Neural progenitor cell (in vitro differentiated cells): ENCODE measurements around the gene JAG1. TPM values are rescaled to one million over a fixed set of nuclear protein-coding genes. Genes with fewer than 3 reads are reported as not detected.
A peak's percentile ranks its signal among the peaks of the same experiment; 100 is the strongest.

ENCODE experiments used
- DNase-seq: peaks from one replicate; pipeline ENCODE4 v3.0.0-alpha.2; 2016; ENCODE audit warnings: low spot score
- H2AFZ ChIP-seq: fragments of 200-600 bp; sonication (generic); replicated peaks from 2 replicates; pipeline ENCODE4 v1.6.1; 2016; ENCODE audit warnings: antibody characterized with exemption
- H3F3A ChIP-seq: fragments of 200-600 bp; sonication (generic); 2 replicates; pipeline ENCODE4 v1.6.1; 2016; ENCODE audit warnings: antibody characterized with exemption, low read depth
- H3K27ac ChIP-seq: fragments of 200-600 bp; sonication (generic); 2 replicates; pipeline ENCODE4 v1.5.1; 2016; ENCODE audit warnings: mild to moderate bottlenecking
- H3K27me3 ChIP-seq: fragments of 200-600 bp; sonication (generic); 2 replicates; pipeline ENCODE4 v1.6.1; 2016; ENCODE audit warnings: mild to moderate bottlenecking, moderate library complexity
- H3K36me3 ChIP-seq: fragments of 200-600 bp; sonication (generic); 2 replicates; pipeline ENCODE4 v1.5.1; 2016
- H3K4me1 ChIP-seq: fragments of 200-600 bp; sonication (generic); 2 replicates; pipeline ENCODE4 v1.6.1; 2016; ENCODE audit warnings: mixed run types
- H3K4me2 ChIP-seq: fragments of 200-600 bp; sonication (generic); 2 replicates; pipeline ENCODE4 v1.6.1; 2016
- H3K4me3 ChIP-seq: fragments of 200-600 bp; sonication (generic); 2 replicates; pipeline ENCODE4 v1.5.1; 2016
- H3K79me2 ChIP-seq: fragments of 200-600 bp; sonication (generic); 2 replicates; pipeline ENCODE4 v1.6.1; 2016; ENCODE audit warnings: low read depth
- H3K9ac ChIP-seq: fragments of 200-600 bp; sonication (generic); 2 replicates; pipeline ENCODE4 v1.6.1; 2016
- H3K9me3 ChIP-seq: fragments of 200-600 bp; sonication (generic); 2 replicates; pipeline ENCODE4 v1.5.1; 2016; ENCODE audit warnings: low read depth
- H4K20me1 ChIP-seq: fragments of 200-600 bp; sonication (generic); 2 replicates; pipeline ENCODE4 v1.6.1; 2016; ENCODE audit warnings: low read depth
- H3K27ac Mint-ChIP-seq: 3 replicates; pipeline ENCODE4 v1.8.0; 2021; ENCODE audit warnings: mixed read lengths
- H3K27me3 Mint-ChIP-seq: 2 replicates; pipeline ENCODE4 v1.8.0; 2022; ENCODE audit warnings: low read depth, mild to moderate bottlenecking, inconsistent platforms, moderate library complexity, mixed read lengths; ENCODE audit not compliant: insufficient read depth
- H3K36me3 Mint-ChIP-seq: 3 replicates; pipeline ENCODE4 v1.8.0; 2021; ENCODE audit warnings: mixed read lengths
- H3K4me1 Mint-ChIP-seq: 3 replicates; pipeline ENCODE4 v1.8.0; 2021; ENCODE audit warnings: mixed read lengths
- H3K4me3 Mint-ChIP-seq: 3 replicates; pipeline ENCODE4 v1.8.0; 2021; ENCODE audit warnings: mild to moderate bottlenecking, moderate library complexity, mixed read lengths
- H3K9me3 Mint-ChIP-seq: 3 replicates; pipeline ENCODE4 v1.8.0; 2020; ENCODE audit warnings: mixed read lengths
- EZH2 ChIP-seq: fragments of 200-600 bp; sonication (generic); IDR thresholded peaks from 2 replicates; pipeline ENCODE4 v1.6.1; 2017; ENCODE audit warnings: antibody characterized with exemption, mild to moderate bottlenecking, moderate library complexity
- EZH2phosphoT487 ChIP-seq: fragments of 200-600 bp; sonication (generic); IDR thresholded peaks from 2 replicates; pipeline ENCODE4 v1.6.1; 2017; ENCODE audit warnings: antibody characterized with exemption
- total RNA-seq: library from RNA; depleted of rRNA; stranded (reverse); fragments of >200 nt; gene quantifications from 2 replicates; pipeline ENCODE4 v1.2.3, GENCODE V29; 2015; ENCODE audit warnings: low replicate concordance
- TF ChIP-seq, protein P1 (sequence below): fragments of 200-600 bp; sonication (generic); IDR thresholded peaks from 2 replicates; pipeline ENCODE4 v1.5.1; 2017; ENCODE audit warnings: antibody characterized with exemption, mild to moderate bottlenecking

The JAG1 gene
- total RNA-seq, 1 donor from 2014 or later = 129 TPM

DNA sequence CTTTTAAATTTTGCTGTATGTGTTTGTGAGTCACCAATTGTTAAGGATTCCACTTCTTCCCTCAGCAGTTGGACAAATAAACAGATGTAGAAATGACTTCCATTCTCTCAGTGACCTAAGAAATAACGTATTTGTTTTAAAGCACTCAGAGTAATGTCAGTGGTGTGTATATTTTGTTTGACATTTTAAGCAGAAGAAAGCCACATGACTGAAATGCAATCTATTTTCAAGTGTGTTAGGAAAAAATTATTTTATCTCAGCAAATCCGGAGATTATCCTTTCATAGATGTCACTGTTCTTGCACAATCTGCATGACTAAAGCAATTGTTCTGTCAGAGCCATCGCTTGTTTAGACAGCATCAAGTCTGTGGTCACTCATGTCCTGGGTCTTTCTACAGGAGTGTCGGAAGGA is 77.1 kb downstream of the JAG1 start:
- peaks cover 15% of the 10 kb centered on the region for H3K4me1 ChIP-seq
- no peaks in the 10 kb centered on the region for H4K20me1 ChIP-seq
- H3K4me2 ChIP-seq = no peak overlapping the region
- Mint-ChIP-seq H3K4me3 (no peak overlapping the region), H3K27ac (no peak overlapping the region), H3K36me3 (peaks cover 10% of the 10 kb centered on the region), H3K4me1 (peaks cover 22% of the 10 kb centered on the region), H3K27me3 (peaks cover 3% of the 10 kb centered on the region), H3K9me3 (no peaks in the 10 kb centered on the region)
- H2AFZ ChIP-seq = no peak overlapping the region
- no peaks in the 10 kb centered on the region for H3K79me2 ChIP-seq
- no peak overlapping the region for H3K27ac ChIP-seq
- H3F3A ChIP-seq = peaks cover 6% of the 10 kb centered on the region
- no peak for DNase-seq
- H3K4me3 ChIP-seq = no peak overlapping the region
- no peaks in the 10 kb centered on the region for H3K36me3 ChIP-seq
- TF ChIP-seq, protein P1, sequence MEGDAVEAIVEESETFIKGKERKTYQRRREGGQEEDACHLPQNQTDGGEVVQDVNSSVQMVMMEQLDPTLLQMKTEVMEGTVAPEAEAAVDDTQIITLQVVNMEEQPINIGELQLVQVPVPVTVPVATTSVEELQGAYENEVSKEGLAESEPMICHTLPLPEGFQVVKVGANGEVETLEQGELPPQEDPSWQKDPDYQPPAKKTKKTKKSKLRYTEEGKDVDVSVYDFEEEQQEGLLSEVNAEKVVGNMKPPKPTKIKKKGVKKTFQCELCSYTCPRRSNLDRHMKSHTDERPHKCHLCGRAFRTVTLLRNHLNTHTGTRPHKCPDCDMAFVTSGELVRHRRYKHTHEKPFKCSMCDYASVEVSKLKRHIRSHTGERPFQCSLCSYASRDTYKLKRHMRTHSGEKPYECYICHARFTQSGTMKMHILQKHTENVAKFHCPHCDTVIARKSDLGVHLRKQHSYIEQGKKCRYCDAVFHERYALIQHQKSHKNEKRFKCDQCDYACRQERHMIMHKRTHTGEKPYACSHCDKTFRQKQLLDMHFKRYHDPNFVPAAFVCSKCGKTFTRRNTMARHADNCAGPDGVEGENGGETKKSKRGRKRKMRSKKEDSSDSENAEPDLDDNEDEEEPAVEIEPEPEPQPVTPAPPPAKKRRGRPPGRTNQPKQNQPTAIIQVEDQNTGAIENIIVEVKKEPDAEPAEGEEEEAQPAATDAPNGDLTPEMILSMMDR = no peak
- TF ChIP-seq EZH2 (no peak), EZH2phosphoT487 (no peak)
- H3K9ac ChIP-seq = no peak overlapping the region
- H3K27me3 ChIP-seq = no peaks in the 10 kb centered on the region
- H3K9me3 ChIP-seq = no peaks in the 10 kb centered on the region

DNA sequence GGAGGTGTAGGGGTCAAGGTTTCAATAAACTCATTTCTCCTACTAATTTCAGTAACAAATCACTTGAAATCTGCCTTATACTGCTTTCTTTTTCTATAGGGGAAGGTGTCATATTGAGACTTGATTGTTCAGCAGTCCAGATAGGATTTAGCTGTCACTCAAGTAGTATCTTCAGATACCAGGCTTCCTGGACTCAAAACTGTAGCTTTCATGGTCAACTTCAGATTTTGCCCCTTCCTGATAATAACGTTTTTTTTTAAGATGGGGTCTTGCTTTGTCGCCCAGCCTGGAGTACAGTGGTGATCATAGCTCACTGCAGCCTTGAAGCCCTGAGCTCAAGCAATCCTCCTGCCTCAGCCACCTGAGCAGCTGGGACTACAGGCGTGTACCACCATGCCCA is 77.8 kb downstream of the JAG1 start:
- Histone ChIP-seq H3K27ac (no peak overlapping the region), H3K4me2 (no peak overlapping the region), H3K4me1 (peaks cover 15% of the 10 kb centered on the region), H3K79me2 (no peaks in the 10 kb centered on the region), H3F3A (peaks cover 7% of the 10 kb centered on the region), H3K4me3 (no peak overlapping the region), H4K20me1 (no peaks in the 10 kb centered on the region), H3K9ac (no peak overlapping the region), H3K36me3 (no peaks in the 10 kb centered on the region), H3K9me3 (no peaks in the 10 kb centered on the region), H2AFZ (no peak overlapping the region), H3K27me3 (no peaks in the 10 kb centered on the region)
- Mint-ChIP-seq H3K27me3 (peaks cover 3% of the 10 kb centered on the region), H3K9me3 (no peaks in the 10 kb centered on the region), H3K4me3 (no peak overlapping the region), H3K27ac (no peak overlapping the region), H3K4me1 (peaks cover 26% of the 10 kb centered on the region), H3K36me3 (peaks cover 6% of the 10 kb centered on the region)
- no peak for DNase-seq
- TF ChIP-seq, protein P1 = no peak
- TF ChIP-seq EZH2 (no peak), EZH2phosphoT487 (no peak)

DNA sequence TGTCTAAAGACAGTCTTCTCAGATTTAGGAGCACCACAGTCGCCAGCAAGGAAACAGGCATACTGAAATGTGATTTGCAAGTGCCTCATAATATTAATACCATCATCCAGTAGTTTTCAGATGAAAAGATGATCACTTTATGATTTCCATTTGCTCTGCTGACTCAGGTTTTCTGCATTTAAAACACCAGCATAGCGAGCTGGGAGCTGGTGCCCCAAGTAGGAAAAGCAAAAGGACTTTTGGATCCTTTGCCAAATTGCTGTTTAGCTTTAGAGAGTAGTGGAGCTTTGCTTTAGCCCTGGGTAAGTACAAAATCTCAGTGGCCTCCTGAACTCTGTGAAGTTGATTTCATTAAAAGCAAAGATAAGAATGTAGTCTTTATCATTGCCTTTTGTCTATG is 78.5 kb downstream of the JAG1 start:
- no peak overlapping the region for H2AFZ ChIP-seq
- no peaks in the 10 kb centered on the region for H3K79me2 ChIP-seq
- peaks cover 14% of the 10 kb centered on the region for H3F3A ChIP-seq
- no peak overlapping the region for H3K4me3 ChIP-seq
- H3K27me3 Mint-ChIP-seq = peaks cover 3% of the 10 kb centered on the region
- peaks cover 15% of the 10 kb centered on the region for H3K4me1 ChIP-seq
- no peak for DNase-seq
- H3K27ac ChIP-seq = no peak overlapping the region
- H3K4me2 ChIP-seq = peak overlapping the region; percentile 22
- H3K9me3 Mint-ChIP-seq = no peaks in the 10 kb centered on the region
- H3K36me3 ChIP-seq = no peaks in the 10 kb centered on the region
- peaks cover 5% of the 10 kb centered on the region for H3K36me3 Mint-ChIP-seq
- H3K9me3 ChIP-seq = no peaks in the 10 kb centered on the region
- TF ChIP-seq, protein P1 = no peak
- TF ChIP-seq EZH2 = no peak
- TF ChIP-seq EZH2phosphoT487 = no peak
- no peak overlapping the region for H3K9ac ChIP-seq
- H3K4me3 Mint-ChIP-seq = no peak overlapping the region
- H4K20me1 ChIP-seq = no peaks in the 10 kb centered on the region
- no peaks in the 10 kb centered on the region for H3K27me3 ChIP-seq
- H3K27ac Mint-ChIP-seq = no peak overlapping the region
- peaks cover 28% of the 10 kb centered on the region for H3K4me1 Mint-ChIP-seq
